HG02981 (cell line): ENCODE measurements around the gene ALG10B.

Experiments
- ATAC-seq: cut with Tn5 transposase; IDR thresholded peaks from one replicate; pipeline ENCODE4 v1.9.1; 2021; ENCODE audit warnings: mild to moderate bottlenecking, moderate library complexity; ENCODE audit not compliant: unreplicated experiment

ALG10B gene

DNA sequence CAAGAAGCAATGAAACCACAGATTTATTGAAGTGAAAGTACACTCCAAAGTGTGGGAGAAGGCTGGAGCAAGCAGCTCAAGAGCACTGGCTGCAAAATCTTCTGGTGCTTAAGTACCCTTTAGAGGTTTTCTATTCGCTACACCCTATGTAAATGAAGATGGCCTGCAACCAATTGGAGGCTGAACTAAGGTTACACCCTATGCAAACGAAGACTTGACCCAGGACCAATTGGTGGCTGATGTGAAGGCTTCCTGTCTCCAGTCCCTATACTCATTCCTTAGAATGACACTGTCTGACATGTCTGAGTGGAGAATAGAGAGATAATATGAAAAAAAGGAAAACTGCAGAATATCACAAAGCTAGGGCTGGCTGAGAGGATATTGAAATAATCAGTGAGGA, 57.2 kb downstream of the ALG10B start:
- ATAC-seq, result no peak

- ATAC-seq, result no peak
These were observed 58.2 kb downstream of the ALG10B start for GRCh38 chr12:38374751-38375150.
